RWPE1 (cell line): ENCODE results near the gene FLRT1.
A peak's percentile ranks its signal among the peaks of the same experiment; 100 is the strongest.

Experiments used
- CTCF ChIA-PET: fragments of 350-600 bp; sonication (Branson Sonifier 250); formaldehyde crosslinking; extraction: SDS; loops from one replicate; lab custom pipeline; 2021; lab: Yijun Ruan, JAX
- POLR2A ChIA-PET: fragments of 400-600 bp; formaldehyde crosslinking; extraction: SDS; loops from one replicate; lab custom pipeline; 2020; ENCODE audit warnings: antibody characterized with exemption; ENCODE audit not compliant: low non-redundant PET; lab: Yijun Ruan, JAX
- DNase-seq: peaks from one replicate; pipeline ENCODE4 v3.0.0; 2012; ENCODE audit warnings: low spot score
- H3K27ac ChIP-seq: fragments of 450-650 bp; 2 replicates; pipeline ENCODE4 v1.5.1; 2017
- TF ChIP-seq, protein P1 (sequence below): fragments of 450-650 bp; conservative IDR thresholded peaks from 2 replicates; pipeline ENCODE4 v1.5.1; 2017; ENCODE audit warnings: low read depth, mild to moderate bottlenecking

FLRT1 gene

DNA sequence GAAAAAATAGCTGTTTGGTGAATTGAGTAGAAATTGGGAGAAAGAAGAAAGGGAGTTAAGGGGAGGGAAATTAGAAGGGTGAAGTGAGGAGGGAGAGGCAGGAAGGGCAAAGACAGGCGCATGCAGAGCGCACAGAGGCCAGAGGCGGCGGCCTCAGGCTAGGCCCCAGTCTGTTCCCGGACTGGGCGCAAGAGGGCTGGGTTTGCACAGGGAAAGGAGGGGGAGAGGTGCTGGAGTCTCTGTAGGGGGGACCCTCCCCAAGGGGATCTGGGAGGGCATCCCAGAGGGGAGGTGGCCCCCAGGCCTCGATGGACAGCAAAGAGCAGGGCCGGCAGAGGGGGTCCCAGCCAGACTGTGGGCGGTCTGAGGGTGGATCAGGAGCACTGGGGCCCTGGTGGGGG lies 1.3 kb upstream of the FLRT1 start:
- ChIA-PET POLR2A (no interaction called here), CTCF (interaction anchor here (0.6 to 0.7 kb wide), 2 partner anchors 150 to 568 kb away, joined by 3 to 4 read pairs; no protein-coding TSS in a partner anchor)
- H3K27ac ChIP-seq = no peak overlapping the region
- DNase-seq = no peak
- TF ChIP-seq, protein P1, sequence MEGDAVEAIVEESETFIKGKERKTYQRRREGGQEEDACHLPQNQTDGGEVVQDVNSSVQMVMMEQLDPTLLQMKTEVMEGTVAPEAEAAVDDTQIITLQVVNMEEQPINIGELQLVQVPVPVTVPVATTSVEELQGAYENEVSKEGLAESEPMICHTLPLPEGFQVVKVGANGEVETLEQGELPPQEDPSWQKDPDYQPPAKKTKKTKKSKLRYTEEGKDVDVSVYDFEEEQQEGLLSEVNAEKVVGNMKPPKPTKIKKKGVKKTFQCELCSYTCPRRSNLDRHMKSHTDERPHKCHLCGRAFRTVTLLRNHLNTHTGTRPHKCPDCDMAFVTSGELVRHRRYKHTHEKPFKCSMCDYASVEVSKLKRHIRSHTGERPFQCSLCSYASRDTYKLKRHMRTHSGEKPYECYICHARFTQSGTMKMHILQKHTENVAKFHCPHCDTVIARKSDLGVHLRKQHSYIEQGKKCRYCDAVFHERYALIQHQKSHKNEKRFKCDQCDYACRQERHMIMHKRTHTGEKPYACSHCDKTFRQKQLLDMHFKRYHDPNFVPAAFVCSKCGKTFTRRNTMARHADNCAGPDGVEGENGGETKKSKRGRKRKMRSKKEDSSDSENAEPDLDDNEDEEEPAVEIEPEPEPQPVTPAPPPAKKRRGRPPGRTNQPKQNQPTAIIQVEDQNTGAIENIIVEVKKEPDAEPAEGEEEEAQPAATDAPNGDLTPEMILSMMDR = no peak

DNA sequence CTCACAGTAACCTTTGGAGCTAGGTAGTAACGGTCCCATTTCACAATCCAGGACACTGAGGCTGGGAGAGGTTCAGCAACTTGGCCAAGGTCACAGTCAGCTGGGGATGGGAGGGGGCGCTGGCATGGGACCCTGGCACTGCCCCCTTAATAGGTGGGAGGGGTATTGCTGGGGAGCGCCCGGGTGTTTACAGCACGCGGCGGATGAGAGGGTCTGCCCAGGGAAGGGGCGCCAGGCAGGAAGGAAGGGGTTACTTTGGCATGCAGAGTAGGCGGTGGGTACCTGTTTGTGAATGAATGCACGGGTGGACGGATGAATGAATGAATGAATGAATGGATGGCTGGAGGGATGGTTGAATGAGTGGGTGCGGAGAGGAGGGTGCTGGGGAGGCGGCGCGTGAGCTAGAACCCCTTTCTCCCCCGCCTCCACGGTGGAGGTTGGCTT lies 628 bp upstream of the FLRT1 start:
- TF ChIP-seq, protein P1 = no peak

DNA sequence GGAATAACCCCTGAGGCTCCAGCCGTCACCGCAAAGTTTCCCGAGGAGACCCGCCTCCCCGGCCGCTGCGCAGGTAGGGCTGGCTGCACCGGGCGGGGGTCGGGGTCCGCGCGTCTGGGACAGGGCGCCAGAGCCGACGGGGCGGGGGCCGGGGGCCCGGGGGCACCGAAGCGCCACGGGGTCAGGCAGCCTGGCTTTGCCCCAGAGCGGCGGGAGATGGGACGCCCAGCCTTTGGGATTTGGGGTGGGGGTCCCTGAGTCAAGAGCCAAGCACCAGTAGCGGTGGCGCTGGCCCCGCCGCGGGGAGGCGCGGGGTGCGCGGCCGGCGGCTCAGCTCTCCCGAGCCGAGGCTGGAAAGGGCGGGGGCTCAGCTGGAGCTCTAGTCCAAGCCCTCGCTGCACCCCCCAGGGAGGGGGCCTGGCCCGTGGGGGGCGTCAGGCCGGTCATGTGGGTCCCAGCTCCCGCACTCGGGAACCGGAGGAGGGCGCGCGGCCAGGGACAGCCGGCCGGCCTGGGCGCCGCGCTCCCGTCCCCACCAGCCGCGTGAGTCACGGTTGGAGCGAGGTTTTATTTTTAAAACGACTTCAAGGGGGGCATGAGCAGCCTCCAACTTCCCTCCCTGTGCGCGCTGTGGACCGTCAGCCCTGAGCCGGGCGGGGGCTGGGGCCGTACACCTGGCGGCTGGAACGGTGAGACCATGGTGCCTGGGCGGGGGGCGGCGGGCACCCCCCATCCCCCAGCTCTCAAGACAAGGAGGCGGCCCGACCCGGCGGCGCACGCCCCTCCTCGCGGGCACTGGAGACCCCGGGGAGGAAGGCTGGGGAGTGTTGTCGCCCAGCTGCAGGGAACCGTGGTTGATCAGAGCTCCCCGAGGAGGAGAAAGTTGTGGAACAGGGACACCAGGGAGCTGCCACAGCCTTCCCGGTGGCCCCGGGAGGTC lies 626 bp downstream of the FLRT1 start:
- no peak overlapping the region; the same call in 1 of the 2 replicates for H3K27ac ChIP-seq
- DNase-seq = no peak
- CTCF ChIA-PET = interaction anchor here (1.0 kb wide), 2 partner anchors 113 to 117 kb away, joined by 3 to 4 read pairs; no protein-coding TSS in a partner anchor
- TF ChIP-seq, protein P1 = no peak
- POLR2A ChIA-PET = no interaction called here

More for the DNA sequence above, 628 bp upstream of the FLRT1 start:
- DNase-seq = no peak
- ChIA-PET CTCF (no interaction called here), POLR2A (no interaction called here)
- H3K27ac ChIP-seq = no peak overlapping the region

DNA sequence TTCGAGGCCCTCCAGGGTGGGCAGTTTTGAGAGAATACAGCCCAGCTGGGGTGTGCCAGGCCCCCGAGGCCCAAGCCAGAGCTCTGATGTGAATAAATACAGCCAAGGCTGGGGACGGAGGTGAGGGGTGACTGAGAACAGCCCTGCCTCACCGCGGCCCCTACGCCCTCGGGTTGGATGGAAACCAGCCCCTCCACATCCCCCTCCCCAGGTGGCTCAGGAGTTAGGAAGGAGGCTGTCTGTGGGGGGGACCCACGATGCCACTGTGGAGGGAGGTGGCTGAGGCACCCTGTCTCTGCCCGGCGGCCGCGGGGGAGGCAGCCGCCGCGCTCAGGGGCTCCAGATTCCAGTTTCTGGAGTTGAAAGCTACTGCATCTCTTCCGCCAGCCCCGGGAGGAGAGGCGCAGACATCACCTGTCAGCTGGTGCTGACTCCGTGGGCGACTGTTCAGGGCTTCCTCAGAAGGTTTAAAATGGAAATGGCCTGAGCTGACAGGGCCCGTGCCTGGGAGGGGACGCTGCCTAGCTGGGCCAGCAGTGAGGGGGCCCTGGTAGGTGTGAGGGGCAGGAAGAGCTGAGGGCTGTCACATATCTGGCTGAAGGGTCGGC lies 1.4 kb downstream of the FLRT1 start:
- CTCF ChIA-PET = interaction anchor here (0.6 to 1.0 kb wide), 4 partner anchors 108 to 428 kb away, joined by 3 to 4 read pairs (median 4); no protein-coding TSS in a partner anchor
- POLR2A ChIA-PET = no interaction called here
- TF ChIP-seq, protein P1 = no peak
- DNase-seq = peak; percentile 28
- H3K27ac ChIP-seq = peak overlapping the region; percentile 19; the same call in 1 of the 2 replicates

DNA sequence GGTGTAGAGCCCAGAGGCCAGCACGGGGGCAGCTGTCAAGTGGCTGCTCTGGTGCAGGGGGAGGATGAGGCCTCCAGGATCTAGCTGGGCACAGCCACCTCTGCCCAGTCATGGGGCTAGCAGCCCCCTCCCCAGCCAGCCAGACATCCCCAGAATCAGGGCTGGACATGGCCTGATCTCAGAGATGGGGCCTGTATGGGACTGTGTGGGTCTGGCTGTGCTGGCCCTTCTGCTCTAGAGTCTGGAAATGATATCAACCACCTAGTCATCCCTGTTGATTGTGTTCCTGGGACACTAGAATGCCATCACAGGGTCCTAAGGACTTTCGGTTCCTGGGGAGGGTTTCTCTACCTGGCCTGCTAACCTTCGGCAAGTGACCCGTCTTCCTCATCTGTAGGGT lies 2.8 kb downstream of the FLRT1 start:
- DNase-seq = no peak

More for the DNA sequence above, 2.8 kb downstream of the FLRT1 start:
- POLR2A ChIA-PET = no interaction called here
- no peak overlapping the region for H3K27ac ChIP-seq
- CTCF ChIA-PET = interaction anchor here (0.6 kb wide), 1 partner anchor 111 kb away, joined by 3 read pairs; no protein-coding TSS in a partner anchor
- TF ChIP-seq, protein P1 = no peak
